GM19452 (cell line): Measurements from ENCODE around the gene SNRNP70.
"Not testable (repeated sequence)": the region's sequence is repeated elsewhere in the genome, so short reads cannot be mapped to it uniquely, and the experiment has no call there.

ENCODE experiments used
- ATAC-seq: cut with Tn5 transposase; IDR thresholded peaks from one replicate; pipeline ENCODE4 v1.9.1; 2021; ENCODE audit not compliant: unreplicated experiment

SNRNP70 gene

GRCh38 chr19:49064768-49065611 lies 20.3 kb upstream of the SNRNP70 start, which contains the start of gene NTF4:
Gene NTF4 (minus strand): TSS chr19:49064818. CDS start chr19:49061997, 2,821 bp downstream.
- no peak for ATAC-seq

GRCh38 chr19:49065905-49066512 lies 19.2 kb upstream of the SNRNP70 start:
- ATAC-seq = no peak

- ATAC-seq = no peak
Observed at GRCh38 chr19:49067554-49067953, 17.7 kb upstream of the SNRNP70 start.

- no peak for ATAC-seq
Observed at GRCh38 chr19:49069026-49069425, 16.2 kb upstream of the SNRNP70 start.

GRCh38 chr19:49070416-49070815 lies 14.8 kb upstream of the SNRNP70 start:
- ATAC-seq = no peak

GRCh38 chr19:49071860-49072547 lies 13.2 kb upstream of the SNRNP70 start:
- ATAC-seq = no peak

- no peak for ATAC-seq
Observed at GRCh38 chr19:49073514-49074378, 11.5 kb upstream of the SNRNP70 start.

GRCh38 chr19:49074869-49075268 lies 10.4 kb upstream of the SNRNP70 start:
- ATAC-seq = not testable (repeated sequence)

GRCh38 chr19:49080392-49080791 lies 4.9 kb upstream of the SNRNP70 start:
- no peak for ATAC-seq

GRCh38 chr19:49081273-49081672 lies 4.0 kb upstream of the SNRNP70 start:
- no peak for ATAC-seq

GRCh38 chr19:49084206-49085019 lies 838 bp upstream of the SNRNP70 start:
- ATAC-seq = no peak

- no peak for ATAC-seq
Observed at GRCh38 chr19:49085868-49086232, 599 bp downstream of the SNRNP70 start.

GRCh38 chr19:49086296-49086695 lies 1.0 kb downstream of the SNRNP70 start:
- ATAC-seq = no peak

GRCh38 chr19:49091391-49092038 lies 6.3 kb downstream of the SNRNP70 start:
- no peak for ATAC-seq

GRCh38 chr19:49092686-49093085 lies 7.4 kb downstream of the SNRNP70 start:
- no peak for ATAC-seq

- ATAC-seq = no peak
Observed at GRCh38 chr19:49094505-49095482, 9.5 kb downstream of the SNRNP70 start.

GRCh38 chr19:49097453-49098288 lies 12.4 kb downstream of the SNRNP70 start:
- ATAC-seq = no peak
